HL-60/S4 treated with phorbol 12-myristate 13-acetate at 8.2 ng/mL for 4 days and 3 days (cell line): ENCODE results near the gene PCSK6.
"Not testable (repeated sequence)": the region's sequence is repeated elsewhere in the genome, so short reads cannot be mapped to it uniquely, and the experiment has no call there.

Experiments
- in situ Hi-C: fragments of 300-500 bp; cut with MboI; formaldehyde crosslinking; loops from 2 replicates; pipeline ENCODE4 v1.15.0; 2022; ENCODE audit warnings: low sequenced_read_pairs

The PCSK6 gene

GRCh38 chr15:101362986-101363566 lies 126.4 kb downstream of the PCSK6 start:
- in situ Hi-C loops: no loop called here

GRCh38 chr15:101362359-101362758 lies 127.1 kb downstream of the PCSK6 start:
- in situ Hi-C loops: no loop called here

GRCh38 chr15:101361418-101361817 lies 128.1 kb downstream of the PCSK6 start:
- in situ Hi-C loops: no loop called here

GRCh38 chr15:101359365-101359947 lies 130.1 kb downstream of the PCSK6 start:
- in situ Hi-C loops: no loop called here

GRCh38 chr15:101358895-101359294 lies 130.6 kb downstream of the PCSK6 start:
- in situ Hi-C loops: no loop called here

GRCh38 chr15:101357885-101358284 lies 131.6 kb downstream of the PCSK6 start:
- in situ Hi-C loops: no loop called here

- in situ Hi-C loops: no loop called here
These were observed 132.2 kb downstream of the PCSK6 start for GRCh38 chr15:101357333-101357732.

- in situ Hi-C loops: not testable (repeated sequence)
These were observed 132.9 kb downstream of the PCSK6 start for GRCh38 chr15:101356512-101357172.

- in situ Hi-C loops: no loop called here
These were observed 133.6 kb downstream of the PCSK6 start for GRCh38 chr15:101355678-101356464.

- in situ Hi-C loops: no loop called here
These were observed 134.4 kb downstream of the PCSK6 start for GRCh38 chr15:101354891-101355623.

- in situ Hi-C loops: no loop called here
These were observed 136.3 kb downstream of the PCSK6 start for GRCh38 chr15:101353240-101353639.

GRCh38 chr15:101351736-101352135 lies 137.8 kb downstream of the PCSK6 start:
- in situ Hi-C loops: no loop called here

GRCh38 chr15:101349047-101349951 lies 140.2 kb downstream of the PCSK6 start:
- in situ Hi-C loops: no loop called here

GRCh38 chr15:101348643-101349042 lies 140.9 kb downstream of the PCSK6 start:
- in situ Hi-C loops: no loop called here

- in situ Hi-C loops: no loop called here
These were observed 141.5 kb downstream of the PCSK6 start for GRCh38 chr15:101348015-101348414.

GRCh38 chr15:101347454-101347853 lies 142.1 kb downstream of the PCSK6 start:
- in situ Hi-C loops: no loop called here

- in situ Hi-C loops: no loop called here
These were observed 142.6 kb downstream of the PCSK6 start for GRCh38 chr15:101346928-101347327.

- in situ Hi-C loops: no loop called here
These were observed 147.5 kb downstream of the PCSK6 start for GRCh38 chr15:101342056-101342455.

- in situ Hi-C loops: no loop called here
These were observed 150.9 kb downstream of the PCSK6 start for GRCh38 chr15:101338502-101339057.

GRCh38 chr15:101337976-101338375 lies 151.5 kb downstream of the PCSK6 start:
- in situ Hi-C loops: no loop called here
